ENCODE measurements around the gene IFI30.
"Not testable (repeated sequence)": the region's sequence is repeated elsewhere in the genome, so short reads cannot be mapped to it uniquely, and the experiment has no call there.

IFI30 gene

GRCh38 chr19:18203408-18203862 lies 29.8 kb downstream of the IFI30 start:
- DNase-seq, result peak in 2 of 5 experiments; percentile 48 to 79

- peak; percentile 98 to 100 (median 99) for DNase-seq
Observed at GRCh38 chr19:18203863-18204393, 30.3 kb downstream of the IFI30 start, which contains the start of gene RAB3A. RAB3A (minus strand) TSS chr19:18204042; CDS start chr19:18202740, 1,302 bp downstream.

- DNase-seq, result peak in 1 of 5 experiments; percentile 26
Observed at GRCh38 chr19:18204394-18205199, 31.0 kb downstream of the IFI30 start.

GRCh38 chr19:18205200-18205892 lies 31.7 kb downstream of the IFI30 start:
- peak in 3 of 5 experiments; percentile 23 to 70 (median 24) for DNase-seq

GRCh38 chr19:18206018-18206417 lies 32.4 kb downstream of the IFI30 start:
- DNase-seq, result no peak

GRCh38 chr19:18208098-18208951 lies 34.7 kb downstream of the IFI30 start:
- peak in 4 of 5 experiments; percentile 35 to 46 (median 38) for DNase-seq

- not testable (repeated sequence) for DNase-seq
Observed at GRCh38 chr19:18209912-18210311, 36.3 kb downstream of the IFI30 start.

GRCh38 chr19:18211683-18212082 lies 38.1 kb downstream of the IFI30 start:
- no peak for DNase-seq

- no peak for DNase-seq
Observed at GRCh38 chr19:18214779-18215433, 41.3 kb downstream of the IFI30 start.

- DNase-seq, result no peak
Observed at GRCh38 chr19:18216789-18217188, 43.2 kb downstream of the IFI30 start.

GRCh38 chr19:18218159-18218558 lies 44.5 kb downstream of the IFI30 start:
- DNase-seq, result no peak

GRCh38 chr19:18218600-18218999 lies 45.0 kb downstream of the IFI30 start:
- DNase-seq, result no peak

- DNase-seq, result no peak
Observed at GRCh38 chr19:18219911-18220631, 46.5 kb downstream of the IFI30 start.

GRCh38 chr19:18220632-18221275 lies 47.1 kb downstream of the IFI30 start:
- no peak for DNase-seq

GRCh38 chr19:18221815-18222725 lies 48.5 kb downstream of the IFI30 start:
- DNase-seq, result no peak

GRCh38 chr19:18223860-18224524 lies 50.4 kb downstream of the IFI30 start:
- peak in 1 of 5 experiments; percentile 34 for DNase-seq

- DNase-seq, result peak; percentile 51 to 93 (median 74)
Observed at GRCh38 chr19:18224525-18225354, 51.1 kb downstream of the IFI30 start.

- DNase-seq, result no peak
Observed at GRCh38 chr19:18225355-18225701, 51.7 kb downstream of the IFI30 start.

Data from T-helper 2 cell (primary cell).